Mononuclear cell (primary cell): ENCODE data around the gene ANAPC5. TPM values are rescaled to one million over a fixed set of nuclear protein-coding genes. Genes with fewer than 3 reads are reported as not detected.
A peak's percentile ranks its signal among the peaks of the same experiment; 100 is the strongest.
"Not testable (repeated sequence)": the region's sequence is repeated elsewhere in the genome, so short reads cannot be mapped to it uniquely, and the experiment has no call there.

Source experiments
- H3K27me3 ChIP-seq: 2 replicates; pipeline ENCODE4 v1.6.0; 2011; ENCODE audit warnings: low read length, control low read depth; ENCODE audit not compliant: insufficient read depth
- H3K4me1 ChIP-seq: 2 replicates; pipeline ENCODE4 v1.5.1; 2011; ENCODE audit warnings: mild to moderate bottlenecking, low read length, control low read depth; ENCODE audit not compliant: insufficient read depth
- H3K4me3 ChIP-seq: 2 replicates; pipeline ENCODE4 v1.5.1; 2011; ENCODE audit warnings: mild to moderate bottlenecking, low read length, moderate library complexity
- H3K9me3 ChIP-seq: 2 replicates; pipeline ENCODE4 v1.5.1; 2011; ENCODE audit warnings: low read depth, mild to moderate bottlenecking, control low read depth, low read length
- total RNA-seq: library from RNA; depleted of rRNA; stranded (reverse); fragments of >200 nt; gene quantifications from one replicate; pipeline ENCODE4 v1.2.3, GENCODE V29; 2012

The ANAPC5 gene
- total RNA-seq, 1 donor = 114 TPM

DNA sequence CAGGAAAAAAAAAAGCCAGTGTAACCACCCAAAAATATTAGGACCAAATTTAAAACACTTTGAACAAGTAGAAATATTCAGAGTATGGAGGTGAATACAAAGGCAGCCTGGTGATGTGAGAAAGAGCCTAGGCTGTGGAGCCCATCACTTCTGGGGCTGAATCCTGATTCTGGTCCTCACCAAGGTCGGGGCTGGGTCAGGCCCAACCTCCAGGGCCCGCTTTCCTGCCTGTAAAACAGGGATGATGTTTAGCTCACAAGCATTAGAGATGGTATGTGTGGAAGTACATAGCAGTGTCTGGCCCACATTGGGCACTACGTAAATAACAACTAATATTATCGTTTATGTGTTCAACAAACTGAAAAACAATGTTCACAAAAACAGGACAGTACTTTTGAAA, 47.9 kb downstream of the ANAPC5 start:
- H3K4me3 ChIP-seq = no peak overlapping the region
- peaks cover 20% of the 10 kb centered on the region for H3K4me1 ChIP-seq
- no peaks in the 10 kb centered on the region for H3K9me3 ChIP-seq
- no peaks in the 10 kb centered on the region for H3K27me3 ChIP-seq

DNA sequence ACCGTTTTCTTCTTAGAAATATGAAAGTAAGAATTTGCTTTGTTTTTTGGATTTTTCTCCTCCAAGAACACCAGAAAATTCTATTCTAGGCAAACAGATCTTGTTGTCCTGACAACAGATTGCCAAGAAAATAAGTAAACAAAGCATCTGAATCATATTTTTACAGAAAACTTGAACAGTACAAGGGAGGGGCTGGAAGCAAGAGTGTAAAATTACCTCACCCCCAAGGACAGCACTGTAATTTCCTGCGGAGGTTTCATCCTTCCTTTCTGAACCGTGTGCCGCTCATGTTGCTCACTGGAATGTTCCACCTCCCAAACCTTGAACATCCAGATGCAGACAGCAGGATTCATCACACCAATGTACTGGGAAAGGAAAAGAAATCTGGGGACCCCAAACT, 50.3 kb downstream of the ANAPC5 start:
- Histone ChIP-seq H3K9me3 (no peaks in the 10 kb centered on the region), H3K4me1 (peaks cover 32% of the 10 kb centered on the region), H3K4me3 (no peak overlapping the region), H3K27me3 (no peaks in the 10 kb centered on the region)

DNA sequence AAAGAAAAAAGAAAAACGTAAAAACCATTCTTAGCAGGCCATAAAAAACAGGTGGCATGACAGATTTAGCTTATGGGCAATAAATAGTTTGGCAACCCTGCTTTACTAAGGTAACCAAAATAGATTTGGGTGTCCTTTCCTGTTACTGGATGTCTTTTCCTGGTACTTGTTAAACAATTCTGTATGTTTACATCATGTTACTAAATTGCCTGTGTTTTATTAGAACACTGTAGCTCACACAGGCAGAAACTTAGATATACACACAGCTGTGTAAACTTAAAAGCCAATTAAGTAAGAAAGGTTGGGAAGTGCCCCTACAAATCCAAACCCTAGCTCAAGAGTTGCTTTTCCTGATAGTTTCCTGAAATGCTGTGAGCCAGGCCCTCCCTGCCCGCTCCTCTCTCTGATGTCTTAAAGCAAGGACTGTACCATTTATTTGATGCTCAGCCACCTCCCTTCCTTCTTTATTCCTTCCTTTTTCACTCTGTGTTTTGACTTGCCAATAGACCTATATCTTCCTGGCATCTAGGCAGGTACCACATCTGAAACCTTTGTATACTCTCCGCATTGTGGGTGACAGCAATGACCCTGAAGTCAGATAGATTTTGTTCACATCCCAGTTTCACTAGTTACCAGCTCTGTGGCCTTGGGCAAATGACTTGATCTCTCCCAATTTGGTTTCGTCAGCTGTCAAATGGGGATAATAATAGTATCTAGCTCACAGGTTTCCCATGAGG, 52.0 kb downstream of the ANAPC5 start:
- H3K4me3 ChIP-seq = no peak overlapping the region
- peaks cover 26% of the 10 kb centered on the region for H3K4me1 ChIP-seq
- H3K9me3 ChIP-seq = no peaks in the 10 kb centered on the region
- no peaks in the 10 kb centered on the region for H3K27me3 ChIP-seq

DNA sequence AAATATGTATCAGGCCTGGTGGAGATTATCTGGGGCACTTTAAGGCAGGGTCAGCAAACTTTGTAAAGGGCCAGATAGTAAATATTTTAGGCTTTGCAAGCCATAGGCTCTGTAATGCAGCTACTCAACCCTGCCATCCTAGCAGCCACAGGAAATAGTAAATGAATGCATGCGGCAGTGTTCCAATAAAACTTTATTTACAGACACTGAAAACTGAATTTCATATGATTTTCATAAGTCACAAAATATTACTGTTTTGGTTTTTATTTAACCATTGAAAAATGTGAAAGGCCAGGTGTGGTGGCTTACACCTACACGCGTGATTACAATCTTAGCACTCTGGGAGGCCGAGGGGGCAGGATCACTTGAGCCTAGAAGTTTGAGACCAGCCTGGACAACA, 52.5 kb downstream of the ANAPC5 start:
- H3K27me3 ChIP-seq = no peaks in the 10 kb centered on the region
- H3K9me3 ChIP-seq = no peaks in the 10 kb centered on the region
- no peak overlapping the region for H3K4me3 ChIP-seq
- peaks cover 32% of the 10 kb centered on the region for H3K4me1 ChIP-seq

DNA sequence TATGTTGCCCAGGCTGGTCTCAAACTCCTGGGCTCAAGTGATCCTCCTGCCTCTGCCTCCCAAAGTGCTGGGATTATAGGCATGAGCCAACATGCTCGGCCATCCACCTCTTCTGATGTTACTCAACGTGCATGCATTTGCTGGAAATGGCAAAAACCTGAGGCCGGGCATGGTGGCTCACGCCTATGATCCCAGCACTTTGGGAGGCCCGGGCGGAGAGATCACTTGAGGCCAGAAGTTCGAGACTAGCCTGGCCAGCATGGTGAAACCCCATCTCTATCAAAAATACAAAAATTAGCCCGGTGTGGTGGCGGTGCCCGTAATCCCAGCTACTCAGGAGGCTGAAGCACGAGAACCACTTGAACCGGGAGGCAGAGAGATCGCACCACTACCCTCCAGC, 53.8 kb downstream of the ANAPC5 start:
- not testable (repeated sequence) for H3K27me3 ChIP-seq, H3K9me3 ChIP-seq, H3K4me3 ChIP-seq
- H3K4me1 ChIP-seq = peaks cover 44% of the 10 kb centered on the region

DNA sequence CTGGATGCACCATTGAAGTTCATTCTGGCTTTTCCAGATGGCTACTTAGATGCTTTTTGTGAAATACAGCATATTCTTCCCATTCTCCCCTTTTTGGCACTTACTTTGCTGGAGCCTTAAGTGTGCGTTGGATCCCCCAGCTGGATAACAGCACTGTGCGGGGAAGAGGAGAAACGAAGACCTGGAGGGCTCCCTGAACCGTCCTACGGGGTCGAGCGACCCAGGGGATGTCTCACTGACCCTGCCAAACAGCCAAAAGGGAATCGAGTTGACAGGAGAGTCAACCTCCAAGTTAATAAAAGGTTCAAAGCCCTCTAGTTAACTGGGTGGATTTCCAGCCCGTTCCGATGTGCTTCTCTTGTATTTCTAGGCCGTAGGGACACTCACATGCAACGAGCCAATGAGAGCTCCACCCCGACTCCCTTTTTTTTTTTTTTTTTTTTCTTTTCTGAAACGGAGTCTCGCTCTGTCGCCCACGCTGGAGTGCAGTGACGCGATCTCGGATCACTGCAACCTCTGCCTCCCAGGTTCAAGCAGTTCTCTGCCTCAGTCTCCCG, 54.7 kb downstream of the ANAPC5 start:
- Histone ChIP-seq H3K27me3 (no peaks in the 10 kb centered on the region), H3K4me3 (peak overlapping the region; percentile 82), H3K9me3 (no peaks in the 10 kb centered on the region), H3K4me1 (peaks cover 53% of the 10 kb centered on the region)

DNA sequence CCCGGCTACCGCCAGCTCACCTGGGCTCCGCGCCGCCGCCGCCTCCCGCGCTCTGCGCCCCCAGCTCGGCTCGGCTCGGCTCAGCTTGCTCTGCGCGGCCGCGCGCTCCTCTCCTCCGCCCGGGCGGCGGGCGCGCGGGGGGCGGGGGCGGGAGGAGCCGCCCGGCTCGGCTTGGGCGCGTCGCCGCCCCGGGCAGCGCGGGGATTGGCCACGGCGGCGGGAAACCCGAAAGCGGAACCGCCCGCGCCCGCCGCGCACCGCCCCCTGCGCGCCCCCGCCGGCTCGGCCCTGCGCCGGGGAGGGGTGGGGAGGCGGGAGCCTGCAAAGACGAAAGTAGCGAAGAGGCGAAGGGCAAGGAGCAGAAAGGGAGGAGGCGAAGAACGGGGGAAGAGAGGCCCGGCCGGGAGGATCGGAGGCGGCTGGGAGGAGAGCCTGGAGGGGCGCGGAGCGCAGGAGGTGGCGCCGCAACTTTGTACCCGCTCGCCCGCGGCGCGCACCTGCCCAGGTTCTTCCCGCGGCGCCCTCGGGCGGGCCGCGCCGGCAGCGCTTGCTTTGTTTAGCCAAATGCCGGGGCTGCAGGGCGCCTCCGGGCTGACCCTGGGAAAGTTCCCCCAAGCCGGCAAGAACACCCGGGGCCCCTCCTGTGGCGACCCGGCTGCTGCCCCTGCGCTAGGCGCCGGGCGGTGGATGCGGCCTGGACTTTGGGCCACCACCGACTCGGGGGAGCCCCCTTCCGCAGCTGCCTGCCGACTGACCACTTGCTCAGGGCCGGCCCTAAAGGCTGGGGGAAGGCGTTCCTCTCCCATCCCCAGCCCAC, 55.4 kb downstream of the ANAPC5 start, which contains the start of gene CAMKK2:
Gene CAMKK2, minus strand, starts transcription at position 92 of the 817 bp plus-strand sequence. CDS start 22,183 bp downstream, outside the sequence.
- Histone ChIP-seq H3K4me3 (peak within 1 kb of the TSS; percentile 85), H3K4me1 (peaks cover 54% of the 10 kb centered on the region), H3K27me3 (no peaks in the 10 kb centered on the region), H3K9me3 (no peaks in the 10 kb centered on the region)

DNA sequence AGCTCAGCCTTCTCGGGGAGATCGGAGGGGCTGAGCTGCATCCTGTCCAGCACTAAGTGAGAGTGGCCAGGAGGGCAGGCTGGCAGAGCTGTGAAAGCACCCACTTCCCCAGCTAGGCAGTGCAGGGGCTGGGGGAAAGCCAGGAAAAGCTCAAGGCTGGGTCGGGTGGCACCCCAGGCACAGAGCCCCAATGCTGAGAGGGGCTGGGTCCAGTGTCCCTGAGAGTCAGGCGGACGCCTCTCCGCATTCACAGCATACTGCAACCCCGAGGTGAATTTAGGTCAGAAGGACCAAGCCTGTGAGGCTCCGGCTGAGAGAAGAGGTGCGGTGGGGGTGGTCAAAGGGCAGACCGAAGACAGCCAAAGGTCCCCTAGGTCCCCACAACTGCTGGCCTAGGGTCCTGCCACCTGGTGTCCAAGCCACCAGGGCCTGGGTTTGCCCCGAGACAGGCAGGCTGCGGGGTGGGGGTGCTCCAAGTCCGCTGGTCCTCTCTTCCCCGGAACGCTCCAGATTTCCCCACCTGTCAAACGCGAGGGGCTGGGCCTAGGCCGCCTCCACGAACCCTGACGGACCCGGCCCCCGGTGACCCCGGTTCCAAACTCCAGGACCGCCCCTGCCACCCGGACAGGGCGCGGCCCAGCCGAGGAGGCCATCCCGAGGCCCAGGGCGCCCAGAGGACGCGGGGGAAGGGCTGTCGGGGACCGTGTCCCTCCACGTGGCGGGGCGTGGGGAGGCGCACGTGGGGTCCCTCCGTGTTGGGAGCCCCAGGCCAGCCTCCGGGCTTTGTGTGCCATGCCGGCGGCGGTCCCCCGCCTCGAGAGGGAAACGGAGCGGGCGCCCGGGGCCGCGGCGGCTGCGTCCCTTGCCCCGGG, 56.2 kb downstream of the ANAPC5 start:
- Histone ChIP-seq H3K4me1 (peaks cover 63% of the 10 kb centered on the region), H3K9me3 (no peaks in the 10 kb centered on the region), H3K27me3 (no peaks in the 10 kb centered on the region), H3K4me3 (peak overlapping the region; percentile 85)

DNA sequence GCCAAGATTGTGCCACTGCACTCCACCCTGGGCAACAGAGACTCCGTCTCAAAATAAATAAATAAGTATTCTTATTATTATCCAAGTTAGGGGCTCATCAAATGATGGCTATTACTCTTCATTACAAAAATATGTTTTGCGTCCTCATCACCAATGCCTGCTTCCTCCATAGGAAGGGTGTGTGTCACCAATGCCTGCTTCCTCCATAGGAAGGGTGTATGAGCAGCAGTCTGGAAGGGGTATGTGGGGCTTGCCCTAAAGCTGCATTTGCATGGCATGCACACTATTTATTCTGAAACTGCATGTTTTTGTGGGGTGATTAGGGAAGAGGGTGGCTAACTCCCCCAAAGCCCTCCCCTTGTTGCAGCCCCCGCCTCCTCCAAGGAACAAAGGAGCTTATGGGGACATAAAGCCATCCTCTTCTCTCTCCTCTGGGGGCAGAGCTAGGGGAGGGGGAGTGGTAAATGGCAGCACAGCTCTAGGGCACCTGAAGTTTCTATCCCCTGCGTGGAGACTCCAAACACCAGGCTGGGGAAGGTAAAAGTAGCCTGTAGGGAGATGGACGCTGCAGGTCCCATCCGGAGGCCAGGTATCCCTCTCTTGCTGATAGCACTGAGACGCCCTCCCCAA, 57.0 kb downstream of the ANAPC5 start:
- Histone ChIP-seq H3K4me3 (peak overlapping the region; percentile 85), H3K27me3 (no peaks in the 10 kb centered on the region), H3K4me1 (peaks cover 69% of the 10 kb centered on the region), H3K9me3 (no peaks in the 10 kb centered on the region)

DNA sequence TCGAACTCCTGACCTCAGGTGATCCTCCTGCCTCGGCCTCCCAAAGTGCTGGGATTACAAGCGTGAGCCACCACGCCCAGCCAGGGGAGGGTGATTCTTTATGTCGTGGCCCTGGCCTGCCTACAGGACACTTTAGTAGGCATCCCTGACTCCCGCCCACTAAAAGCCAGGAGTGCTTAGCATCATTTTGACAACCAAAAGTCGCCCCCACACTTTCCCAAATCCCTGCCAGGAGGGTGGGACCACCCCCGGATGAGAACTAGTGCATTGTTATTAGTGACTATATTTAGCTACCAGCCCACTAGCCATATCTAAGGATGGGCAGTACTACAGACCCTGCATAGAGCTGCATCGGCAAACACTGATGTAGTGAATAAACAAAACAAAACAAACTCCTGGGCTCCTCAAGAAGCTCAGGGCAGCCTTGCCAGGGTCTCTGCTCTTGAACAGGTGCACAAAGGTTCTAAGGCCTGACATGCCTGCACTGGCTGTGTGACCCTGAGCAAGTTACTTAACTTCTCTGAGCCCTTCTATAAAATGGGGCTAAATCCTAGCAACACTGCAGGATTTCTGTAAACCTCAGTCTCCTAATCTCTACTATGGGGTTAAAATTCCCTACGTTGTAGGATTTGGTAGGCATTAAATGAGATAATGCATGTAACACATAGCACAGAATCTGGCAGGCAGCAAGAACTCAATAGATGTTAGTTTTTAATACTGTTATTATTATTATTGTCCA, 57.9 kb downstream of the ANAPC5 start:
- peaks cover 78% of the 10 kb centered on the region for H3K4me1 ChIP-seq
- H3K4me3 ChIP-seq = no peak overlapping the region
- H3K9me3 ChIP-seq = no peaks in the 10 kb centered on the region
- no peaks in the 10 kb centered on the region for H3K27me3 ChIP-seq

DNA sequence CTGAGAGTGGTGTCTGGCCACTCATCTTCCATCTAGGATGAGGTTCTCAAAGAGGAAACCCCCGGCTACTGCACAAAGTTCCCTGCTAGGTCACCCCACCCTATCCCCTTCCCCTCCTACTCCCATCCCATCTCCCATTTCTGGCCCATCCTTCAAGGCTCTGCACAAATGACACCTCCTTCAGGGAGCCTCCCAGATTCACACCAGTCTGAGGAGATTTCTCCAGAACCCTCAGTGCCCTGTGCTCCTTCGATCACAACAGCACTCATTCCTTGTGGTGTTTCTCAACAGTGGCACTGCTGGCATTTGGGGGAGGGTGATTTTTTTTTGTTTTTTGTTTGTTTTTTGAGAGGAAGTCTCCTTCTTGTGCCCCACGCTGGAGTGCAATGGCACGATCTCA, 58.6 kb downstream of the ANAPC5 start:
- Histone ChIP-seq H3K27me3 (no peaks in the 10 kb centered on the region), H3K4me1 (peaks cover 86% of the 10 kb centered on the region), H3K9me3 (no peaks in the 10 kb centered on the region), H3K4me3 (no peak overlapping the region)

DNA sequence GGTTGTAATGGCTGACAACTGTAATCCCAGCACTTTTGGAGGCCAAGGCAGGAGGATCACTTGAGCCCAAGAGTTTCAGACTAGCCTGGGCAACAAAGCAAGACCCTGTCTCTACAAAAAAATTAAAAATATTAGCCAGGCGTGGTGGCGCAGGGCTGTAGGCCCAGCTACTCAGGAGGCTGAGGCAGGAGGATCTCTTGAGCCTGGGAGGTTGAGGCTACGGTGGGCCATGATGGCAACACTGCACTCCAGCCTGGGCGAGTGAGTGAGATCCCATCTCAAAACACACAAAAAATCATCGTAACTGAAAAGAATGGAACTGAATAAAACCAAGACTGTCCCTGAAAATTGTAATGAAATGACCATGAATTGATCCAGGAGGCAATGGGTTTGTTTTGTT, 61.8 kb downstream of the ANAPC5 start:
- Histone ChIP-seq H3K27me3 (no peaks in the 10 kb centered on the region), H3K4me3 (no peak overlapping the region), H3K9me3 (no peaks in the 10 kb centered on the region), H3K4me1 (peaks cover 97% of the 10 kb centered on the region)

DNA sequence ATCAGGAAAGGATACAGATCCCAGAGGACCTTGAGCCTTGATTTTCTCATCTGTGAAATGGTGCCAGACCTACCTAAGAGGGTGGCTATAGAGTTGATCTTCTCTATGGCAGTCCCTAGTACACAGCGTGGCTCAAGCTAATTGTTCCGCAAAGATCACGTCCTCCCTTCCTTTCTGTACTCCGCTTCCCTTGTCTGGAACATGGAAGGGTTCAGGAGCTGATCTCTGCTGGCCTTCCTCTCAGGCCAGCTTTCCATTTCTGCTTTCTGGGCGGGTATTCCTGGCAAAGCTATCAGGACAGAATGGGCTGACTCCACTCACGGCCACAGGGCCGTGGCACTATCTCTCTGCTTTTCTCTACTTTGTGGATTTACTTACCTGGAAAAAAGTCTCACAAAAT, 62.2 kb downstream of the ANAPC5 start:
- peaks cover 92% of the 10 kb centered on the region for H3K4me1 ChIP-seq
- H3K27me3 ChIP-seq = no peaks in the 10 kb centered on the region
- H3K4me3 ChIP-seq = no peak overlapping the region
- no peaks in the 10 kb centered on the region for H3K9me3 ChIP-seq

DNA sequence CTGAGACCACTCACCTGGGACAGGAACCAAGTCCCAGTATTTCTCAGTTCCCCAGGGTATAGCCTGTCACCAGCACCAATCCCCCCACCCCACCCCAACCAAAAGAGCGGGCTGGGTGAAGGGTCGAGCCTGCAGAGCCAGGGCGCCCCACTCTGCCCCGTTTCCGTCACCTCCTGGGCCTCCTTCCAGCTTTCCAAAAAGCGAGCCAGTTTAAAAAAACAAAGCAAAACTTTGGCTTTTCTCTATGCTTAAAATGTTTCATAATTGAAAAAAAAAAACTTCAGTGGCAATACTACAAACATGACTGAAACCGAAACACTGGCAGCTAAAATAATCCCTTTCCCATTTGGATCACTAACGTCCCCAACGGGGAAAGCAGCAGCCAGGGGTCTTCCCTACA, 63.2 kb downstream of the ANAPC5 start:
- Histone ChIP-seq H3K9me3 (no peaks in the 10 kb centered on the region), H3K27me3 (no peaks in the 10 kb centered on the region), H3K4me1 (peaks cover 82% of the 10 kb centered on the region), H3K4me3 (no peak overlapping the region)
